A549 treated with AZD9567 at 1 μM for 4 hours (cell line): ENCODE results near the gene TRAPPC2L. TPM values are rescaled to one million over a fixed set of nuclear protein-coding genes. Genes with fewer than 3 reads are reported as not detected.

Source experiments
- total RNA-seq: library from RNA; stranded (reverse); fragments of 200-300 nt; extraction: Qiagen RNA extraction; gene quantifications from 5 replicates; pipeline ENCODE4 v1.2.3, GENCODE V29; 2022; ENCODE audit not compliant: insufficient read depth

TRAPPC2L gene
- total RNA-seq = 96.4 to 120 TPM (median 104 TPM) in 5 replicates

GRCh38 chr16:88856828-88857727, at the start of gene TRAPPC2L, which contains the start of gene GALNS:
Gene TRAPPC2L, plus strand, starts transcription at chr16:88857127. Its CDS starts 24 bp downstream, at chr16:88857151.
Gene GALNS, minus strand, starts transcription at chr16:88856947. Its CDS starts 70 bp downstream, at chr16:88856877.

GRCh38 chr16:88811769-88812512, 45.0 kb upstream of the TRAPPC2L start, which contains the start of gene APRT:
Gene APRT, minus strand, starts transcription at chr16:88811928. Its CDS starts 29 bp downstream, at chr16:88811899.

DNA sequence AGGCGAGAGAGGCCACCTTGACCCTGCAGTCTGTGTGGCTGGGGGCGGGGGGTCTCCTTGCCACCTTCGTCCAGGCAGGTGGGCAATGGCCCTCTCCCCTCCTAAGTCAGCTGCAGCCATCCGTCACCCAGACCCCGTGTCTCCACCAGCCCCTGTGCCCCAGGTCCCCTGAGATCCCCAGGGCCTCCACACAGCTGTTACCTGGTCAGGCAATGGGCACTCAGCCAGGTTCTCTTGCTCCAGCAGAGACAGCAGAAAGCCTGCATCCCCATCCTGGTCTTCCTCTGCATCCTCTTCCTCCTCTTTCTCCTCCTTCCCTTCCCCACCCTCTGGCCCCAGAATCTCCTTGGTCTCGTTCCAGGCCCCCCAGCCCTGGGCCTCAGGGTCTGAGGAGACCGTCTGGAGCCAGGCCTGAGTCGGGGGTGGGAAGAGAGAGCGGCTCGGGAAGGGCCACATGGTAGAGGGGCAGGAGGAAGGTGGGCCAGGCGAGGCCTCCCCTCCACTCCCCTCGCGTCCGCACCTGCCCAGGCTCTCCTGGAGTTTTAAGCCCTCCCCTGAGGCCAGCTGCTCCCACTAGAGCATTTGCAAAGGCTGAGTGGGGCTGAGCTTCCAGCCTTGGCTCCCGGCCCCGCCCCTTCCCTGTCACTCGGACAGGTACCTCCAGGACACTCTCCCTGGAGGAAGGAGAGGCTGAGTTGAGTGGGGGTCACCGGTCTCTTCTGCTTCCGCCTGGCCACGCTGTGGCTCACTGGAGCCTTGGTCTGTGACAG, 9.4 kb downstream of the TRAPPC2L start, which contains the start of gene PABPN1L:
Gene PABPN1L (minus strand): TSS at position 510 of the 770 bp plus-strand sequence. CDS start 54 bp downstream, at position 456.

Other genes with a start within 250 kb of the TRAPPC2L start
- not detected in 5 replicates for gene IL17C, start 218.6 kb upstream of the TRAPPC2L start, total RNA-seq
- gene CYBA, start 206.1 kb upstream of the TRAPPC2L start, total RNA-seq = 279 to 313 TPM (median 293 TPM) in 5 replicates
- 17.0 to 26.1 TPM (median 25.4 TPM) in 5 replicates for gene MVD, start 194.0 kb upstream of the TRAPPC2L start, total RNA-seq
- 0.08 to 0.21 TPM (median 0.17 TPM) in 4 of 5 replicates, not detected in the other for gene SNAI3, start 170.6 kb upstream of the TRAPPC2L start, total RNA-seq
- gene RNF166, start 150.7 kb upstream of the TRAPPC2L start, total RNA-seq = 12.2 to 22.0 TPM (median 20.8 TPM) in 5 replicates
- gene CTU2, start 150.6 kb upstream of the TRAPPC2L start, total RNA-seq = 22.4 to 38.0 TPM (median 35.2 TPM) in 5 replicates
- gene PIEZO1, start 71.9 kb upstream of the TRAPPC2L start, total RNA-seq = 132 to 160 TPM (median 150 TPM) in 5 replicates
- 16.9 to 35.3 TPM (median 33.5 TPM) in 5 replicates for gene CDT1, start 53.3 kb upstream of the TRAPPC2L start, total RNA-seq
- gene APRT, start 45.2 kb upstream of the TRAPPC2L start, total RNA-seq = 276 to 422 TPM (median 404 TPM) in 5 replicates
- gene GALNS, start 180 bp upstream of the TRAPPC2L start, total RNA-seq = 46.7 to 48.7 TPM (median 48.3 TPM) in 5 replicates
- not detected in 5 replicates for gene PABPN1L, start 9.5 kb downstream of the TRAPPC2L start, total RNA-seq
- gene CBFA2T3, start 120.1 kb downstream of the TRAPPC2L start, total RNA-seq = 0.42 to 0.65 TPM (median 0.59 TPM) in 5 replicates
- gene ACSF3, start 236.7 kb downstream of the TRAPPC2L start, total RNA-seq = 17.7 to 20.6 TPM (median 20.2 TPM) in 5 replicates